HG03039 (cell line): ENCODE data around the gene SHISA5.
"Not testable (repeated sequence)": the region's sequence is repeated elsewhere in the genome, so short reads cannot be mapped to it uniquely, and the experiment has no call there.

Experiments
- ATAC-seq: cut with Tn5 transposase; IDR thresholded peaks from one replicate; pipeline ENCODE4 v1.9.1; 2021; ENCODE audit warnings: mild to moderate bottlenecking, moderate library complexity; ENCODE audit not compliant: unreplicated experiment

The SHISA5 gene, protein sequence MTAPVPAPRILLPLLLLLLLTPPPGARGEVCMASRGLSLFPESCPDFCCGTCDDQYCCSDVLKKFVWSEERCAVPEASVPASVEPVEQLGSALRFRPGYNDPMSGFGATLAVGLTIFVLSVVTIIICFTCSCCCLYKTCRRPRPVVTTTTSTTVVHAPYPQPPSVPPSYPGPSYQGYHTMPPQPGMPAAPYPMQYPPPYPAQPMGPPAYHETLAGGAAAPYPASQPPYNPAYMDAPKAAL

DNA sequence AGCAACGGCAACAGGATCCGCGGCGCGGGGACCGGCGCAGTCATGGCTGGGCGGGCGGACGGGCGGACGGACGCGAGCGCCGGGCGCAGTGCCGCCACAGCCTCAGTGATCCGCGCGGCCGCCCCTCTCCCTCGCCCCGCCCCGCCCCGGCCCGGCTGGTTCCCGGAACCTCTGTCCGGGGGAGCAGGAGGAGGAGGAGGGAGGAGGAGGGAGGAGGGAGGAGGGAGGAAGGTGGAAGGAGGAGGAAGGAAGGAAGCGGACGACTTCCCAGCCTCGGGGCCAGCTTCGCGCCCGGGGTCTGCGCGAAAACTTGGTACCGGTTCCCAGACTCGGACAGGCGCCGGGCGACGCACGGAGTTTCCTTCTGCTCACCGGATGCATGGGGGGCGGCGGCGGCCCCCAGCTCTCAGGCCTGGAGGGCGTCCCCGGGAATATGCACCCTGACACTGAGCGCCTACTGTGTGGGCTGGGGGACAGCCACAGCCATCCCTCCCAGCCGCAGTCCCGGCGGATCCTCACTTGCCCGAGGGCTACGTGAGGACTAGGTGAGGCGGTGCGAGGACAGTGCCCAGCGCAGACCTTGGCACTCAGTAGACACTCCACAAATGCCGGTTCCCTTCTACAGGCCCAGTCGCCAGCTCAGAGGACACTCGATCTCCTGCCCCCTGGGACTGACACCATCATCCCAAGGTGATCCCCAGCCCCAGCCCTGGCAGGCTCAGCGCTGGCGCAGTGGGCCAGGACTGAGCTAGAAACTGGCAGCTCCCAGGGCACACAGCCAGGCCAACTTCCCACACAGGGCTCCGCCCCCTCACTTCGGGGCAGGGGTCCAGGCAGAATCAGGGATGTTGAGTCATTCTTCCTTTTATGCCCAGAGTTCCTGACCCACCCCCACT, at the start of gene SHISA5:
Gene SHISA5 (minus strand): TSS at position 124 of the 896 bp plus-strand sequence. CDS start 80 bp downstream, at position 44.
- ATAC-seq, result no peak

DNA sequence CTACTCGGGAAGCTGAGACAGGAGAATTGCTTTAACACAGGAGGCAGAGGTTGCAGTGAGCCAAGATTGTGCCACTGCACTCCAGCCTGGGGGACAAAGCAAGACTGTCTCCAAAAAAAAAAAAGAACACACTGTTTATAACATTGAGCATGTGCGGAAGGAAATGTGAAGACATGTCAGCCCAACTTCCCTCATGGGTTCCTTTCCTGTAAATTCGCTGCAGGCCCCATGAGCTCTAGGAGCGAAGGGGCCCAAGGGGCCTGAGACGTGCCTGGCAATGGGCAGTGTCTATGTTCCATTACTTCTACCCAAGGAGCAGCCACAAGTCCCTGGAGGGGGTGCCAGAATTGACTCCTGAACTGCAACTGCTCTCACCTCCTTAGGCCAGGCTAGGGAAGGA, 49.4 kb upstream of the SHISA5 start:
- ATAC-seq, result no peak

DNA sequence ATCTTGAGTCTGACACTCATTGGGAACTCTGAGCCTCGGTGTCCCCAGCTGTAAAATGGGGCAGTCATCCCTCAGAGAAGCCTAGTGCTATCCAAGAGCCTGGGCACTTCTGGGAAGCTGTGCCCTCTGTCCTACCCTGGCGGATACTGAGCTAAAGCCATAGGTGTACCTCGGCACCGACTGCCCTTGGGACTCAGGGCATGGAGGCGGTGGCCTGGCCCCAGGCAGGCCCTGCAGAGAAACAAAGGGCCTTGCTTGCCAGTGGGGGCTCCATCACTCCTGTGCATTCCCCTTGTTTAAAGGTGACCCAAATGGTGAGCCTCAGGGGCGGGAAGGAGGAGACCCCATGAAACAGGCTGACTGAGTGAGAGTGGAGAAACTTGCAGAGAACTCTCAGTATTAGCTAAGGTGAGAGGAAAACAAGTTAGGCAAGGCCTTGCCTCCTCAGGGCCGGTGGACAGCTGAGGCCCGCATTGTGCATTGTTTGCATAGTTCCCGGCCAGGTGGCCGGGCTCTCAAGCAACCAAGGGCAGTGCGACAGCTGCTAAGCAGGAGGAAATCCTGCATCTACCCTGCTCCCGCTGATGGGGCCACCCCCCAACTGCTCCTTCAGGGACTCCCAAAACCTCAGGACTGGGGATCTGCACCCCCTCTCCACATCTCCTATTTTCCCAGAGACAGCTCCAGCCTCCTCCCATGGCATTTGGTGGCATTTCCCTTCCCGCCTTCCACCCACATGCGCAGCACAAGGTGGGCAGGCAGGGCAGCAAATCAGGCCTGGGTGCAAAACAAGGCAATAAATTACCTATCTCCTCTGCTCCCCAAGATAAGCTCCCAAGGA, 48.4 kb upstream of the SHISA5 start:
- no peak for ATAC-seq

DNA sequence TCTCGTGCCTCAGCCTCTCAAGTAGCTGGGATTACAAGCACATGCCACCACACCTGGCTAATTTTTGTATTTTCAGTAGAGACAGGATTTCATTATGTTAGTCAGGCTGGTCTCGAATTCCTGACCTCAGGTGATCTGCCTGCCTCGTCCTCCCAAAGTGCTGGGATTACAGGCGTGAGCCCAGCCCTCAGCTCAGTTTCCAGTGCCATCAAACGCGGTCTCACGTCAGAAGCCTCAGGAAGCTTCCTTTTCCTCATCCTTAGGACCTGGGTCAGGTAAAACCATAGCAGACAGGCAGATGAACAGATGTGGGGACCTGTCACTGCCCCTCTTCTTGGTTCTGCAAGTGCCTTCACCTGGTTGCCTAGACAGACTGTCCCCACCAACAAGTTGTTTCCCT, 47.7 kb upstream of the SHISA5 start:
- not testable (repeated sequence) for ATAC-seq

DNA sequence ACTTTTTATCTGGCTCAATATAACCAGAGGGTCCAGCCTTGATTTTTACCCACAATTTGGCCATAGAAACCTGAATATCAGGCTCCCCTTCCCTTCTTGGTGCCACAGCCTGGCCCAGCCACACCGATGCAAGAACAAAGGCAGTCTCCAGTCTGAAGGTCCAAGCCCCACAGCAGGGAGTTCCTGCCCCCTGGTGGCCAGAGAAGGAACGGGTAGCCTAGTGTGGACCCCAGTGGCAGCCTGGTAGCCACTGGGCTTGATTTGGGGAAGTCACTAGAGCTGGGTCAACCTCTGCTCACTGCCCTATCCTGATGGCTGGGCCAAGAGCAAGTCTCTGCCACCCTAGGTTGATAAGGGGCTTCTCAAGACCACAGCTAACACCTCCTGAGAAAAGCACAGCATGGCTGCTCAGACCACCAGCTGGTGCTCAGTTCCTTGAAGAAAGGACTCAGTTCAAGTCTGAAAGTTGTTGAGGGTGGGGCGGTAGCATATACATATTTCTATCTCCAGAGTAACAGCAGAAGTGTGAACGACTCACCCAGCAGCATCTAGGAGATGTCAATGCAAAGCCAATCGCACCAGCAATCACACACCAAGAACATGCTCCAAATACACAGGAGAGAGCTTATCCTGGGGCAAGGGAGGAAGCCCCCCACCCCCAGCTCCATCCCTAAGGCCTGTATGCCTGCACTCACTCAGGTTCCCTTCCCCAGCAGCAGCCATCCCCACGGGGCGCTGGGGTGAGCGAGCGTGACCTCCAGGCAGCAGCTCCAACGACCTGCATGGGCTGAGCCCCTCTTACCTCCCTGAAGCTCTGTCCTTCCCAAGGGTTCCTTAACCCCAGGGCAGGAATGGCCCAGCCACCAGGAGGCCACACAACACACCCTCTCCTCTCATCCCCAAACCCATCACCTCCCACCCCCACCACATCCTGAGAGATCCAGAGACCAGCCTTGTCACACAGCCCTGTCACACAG, 45.0 kb upstream of the SHISA5 start:
- ATAC-seq, result no peak

DNA sequence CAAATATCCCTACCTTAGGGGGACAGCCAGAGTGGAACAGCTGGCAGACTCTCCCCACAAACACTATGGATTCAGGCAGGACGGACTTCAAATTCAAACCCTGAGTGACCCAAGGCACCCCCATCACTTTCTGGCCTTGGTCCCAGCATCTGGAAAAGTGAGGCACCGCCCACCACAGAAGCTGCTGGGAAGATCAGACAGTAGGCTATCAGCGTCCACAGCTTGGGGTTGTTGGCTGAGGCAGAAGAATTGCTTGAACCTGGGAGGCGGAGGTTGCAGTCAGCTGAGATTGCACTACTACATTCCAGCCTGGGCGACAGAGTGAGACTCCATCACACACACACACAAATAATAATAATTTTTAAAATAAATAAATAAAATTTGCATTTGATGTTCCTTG, 44.2 kb upstream of the SHISA5 start:
- ATAC-seq, result no peak

DNA sequence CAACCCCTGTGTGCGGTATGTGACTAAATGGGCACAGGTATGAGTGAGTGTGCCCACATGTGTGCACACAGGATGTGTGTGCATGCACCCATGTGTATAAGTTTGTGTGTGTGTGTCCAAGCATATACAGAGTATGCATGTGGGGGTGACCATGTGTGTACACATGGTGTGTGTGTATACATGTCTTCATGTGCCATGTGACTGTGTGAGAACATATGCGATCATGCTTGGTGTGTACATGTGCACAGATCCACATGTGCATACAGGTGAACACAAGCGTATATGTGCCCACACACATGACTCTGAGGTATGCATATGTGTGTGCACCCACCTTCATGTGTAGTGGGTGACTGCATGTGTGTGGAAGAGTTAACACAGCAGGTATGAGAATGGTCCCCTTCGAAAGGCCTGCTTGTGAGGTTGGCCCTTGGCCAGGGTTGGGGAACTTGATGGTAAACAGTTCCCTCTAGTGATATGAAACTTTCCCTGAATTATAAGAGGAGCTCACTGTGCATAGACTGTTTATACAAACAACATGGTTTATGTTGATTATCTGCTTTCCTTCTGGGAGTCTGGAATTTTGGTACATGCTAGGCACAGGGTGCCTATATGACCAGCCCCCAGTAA, 42.3 kb upstream of the SHISA5 start:
- ATAC-seq, result no peak

DNA sequence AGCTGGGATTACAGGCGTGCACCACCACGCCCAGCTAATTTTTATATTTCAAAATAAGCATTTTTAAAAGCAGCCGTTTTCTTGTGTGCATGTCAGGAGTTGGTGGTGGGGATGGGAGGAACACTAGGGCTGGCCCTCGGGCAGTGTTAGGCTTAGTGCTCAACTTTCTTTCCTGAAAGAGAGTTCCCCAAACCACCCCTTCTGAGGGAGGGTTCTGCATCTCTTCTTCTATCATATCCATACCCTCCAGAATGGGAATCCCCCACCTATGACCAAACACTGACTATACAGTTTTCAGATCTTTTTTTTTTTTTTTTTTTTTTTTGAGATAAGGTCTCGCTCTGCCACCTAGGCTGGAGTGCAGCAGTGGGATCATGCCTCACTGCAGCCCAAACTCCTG, 40.2 kb upstream of the SHISA5 start:
- ATAC-seq, result no peak

DNA sequence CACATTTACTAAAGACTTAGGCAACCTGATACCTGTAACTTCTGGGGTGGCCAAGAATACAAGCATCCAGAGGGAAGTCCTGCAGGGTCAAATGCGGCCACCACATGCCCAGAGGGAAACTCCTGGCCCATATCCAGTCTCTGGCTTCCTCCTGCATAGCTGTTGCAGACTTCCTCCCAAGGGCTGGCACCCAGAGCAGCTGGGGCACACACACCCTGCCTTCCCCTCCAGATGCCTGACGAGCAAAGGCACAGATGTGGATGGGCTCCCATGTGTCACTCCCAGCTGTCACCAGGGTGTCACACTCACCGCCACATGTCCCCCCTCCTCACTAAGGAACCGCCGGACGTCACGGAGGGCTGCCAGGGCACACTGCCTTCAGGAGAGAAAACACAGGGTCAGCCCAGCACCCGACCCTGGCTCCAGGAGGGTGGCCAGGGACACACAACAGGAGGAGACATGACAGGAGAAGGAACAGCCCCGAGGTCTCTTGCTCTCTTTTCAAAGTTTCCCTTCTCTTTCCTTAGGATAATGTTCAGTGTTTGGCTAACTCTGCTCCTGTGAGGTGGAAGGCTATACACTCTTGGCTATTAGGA, 39.4 kb upstream of the SHISA5 start:
- ATAC-seq, result no peak

DNA sequence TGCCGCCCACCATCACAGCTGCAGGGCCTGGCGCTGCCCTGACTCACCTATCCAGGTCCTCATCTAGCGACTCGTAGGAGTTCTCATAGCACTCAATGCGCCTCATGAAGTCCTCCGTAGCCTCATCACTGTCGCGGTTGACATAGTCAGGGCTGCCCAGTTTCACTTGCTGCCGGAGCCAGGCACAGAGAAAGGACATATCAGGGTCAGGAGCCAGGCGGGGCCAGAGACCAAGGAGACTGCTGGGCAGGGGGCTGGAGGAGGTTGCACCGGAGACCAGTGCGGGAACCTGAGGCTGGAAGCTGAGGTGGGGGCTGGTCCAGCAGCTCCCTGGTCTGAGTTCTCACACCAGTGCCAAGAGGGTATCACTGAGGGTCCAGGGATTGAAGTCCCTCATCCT, 34.5 kb upstream of the SHISA5 start:
- ATAC-seq, result no peak

DNA sequence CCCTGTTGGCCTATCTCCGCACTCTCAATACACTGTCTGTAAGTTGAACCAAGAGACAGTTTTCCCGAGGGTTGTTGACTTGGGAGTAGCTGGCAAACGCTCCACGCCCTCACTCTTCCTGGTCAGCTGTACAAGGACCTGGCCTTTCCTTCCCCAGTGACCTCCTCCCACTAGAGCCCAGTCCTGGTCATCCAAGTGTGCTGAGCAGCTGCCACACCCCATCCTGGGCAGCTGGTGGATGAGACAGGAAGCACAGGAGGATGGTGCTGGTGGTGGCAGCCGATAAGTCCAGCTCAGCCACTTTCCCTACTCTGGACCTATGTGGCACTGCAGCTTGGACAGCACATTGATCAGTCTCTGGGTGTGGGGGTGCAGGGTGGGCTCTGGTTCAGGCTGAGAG, 32.8 kb upstream of the SHISA5 start:
- no peak for ATAC-seq

DNA sequence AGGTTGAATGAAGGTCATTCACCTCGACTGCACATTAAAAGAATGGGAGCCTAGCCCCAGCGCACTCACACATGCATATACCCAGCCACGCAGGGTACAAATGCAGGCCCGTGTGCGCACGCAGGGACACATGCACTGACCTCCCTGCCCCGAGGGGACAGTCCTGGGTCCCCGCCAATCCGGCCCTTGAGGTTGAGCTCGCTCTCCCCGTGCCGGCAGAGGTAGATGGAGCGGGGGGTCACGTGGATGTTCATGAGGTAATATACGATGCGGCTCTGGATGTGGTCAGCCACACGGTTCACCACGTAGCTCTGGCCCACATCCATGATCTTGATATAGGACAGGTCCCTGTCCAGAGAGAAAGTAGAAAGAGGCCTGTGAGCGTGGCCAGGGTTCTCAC, 32.1 kb upstream of the SHISA5 start:
- ATAC-seq, result no peak

DNA sequence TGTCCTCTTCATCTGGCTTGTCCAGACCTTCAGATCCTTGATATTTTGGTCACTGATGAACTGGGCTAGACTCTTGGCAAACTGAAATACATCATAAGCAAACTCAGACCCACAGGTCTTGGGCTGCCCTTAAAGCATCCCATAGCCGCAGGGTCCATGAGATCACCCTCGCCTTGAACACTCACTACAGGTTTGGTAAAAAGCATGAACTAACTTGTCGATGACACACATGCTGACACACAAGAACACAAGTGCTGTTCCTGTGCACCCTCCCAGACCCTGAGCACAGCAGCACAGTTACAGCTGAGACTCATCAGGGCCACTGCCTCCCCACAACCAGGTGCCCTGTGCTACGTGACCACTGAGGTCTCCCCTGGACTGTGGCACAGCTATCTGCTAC, 31.6 kb upstream of the SHISA5 start:
- no peak for ATAC-seq

DNA sequence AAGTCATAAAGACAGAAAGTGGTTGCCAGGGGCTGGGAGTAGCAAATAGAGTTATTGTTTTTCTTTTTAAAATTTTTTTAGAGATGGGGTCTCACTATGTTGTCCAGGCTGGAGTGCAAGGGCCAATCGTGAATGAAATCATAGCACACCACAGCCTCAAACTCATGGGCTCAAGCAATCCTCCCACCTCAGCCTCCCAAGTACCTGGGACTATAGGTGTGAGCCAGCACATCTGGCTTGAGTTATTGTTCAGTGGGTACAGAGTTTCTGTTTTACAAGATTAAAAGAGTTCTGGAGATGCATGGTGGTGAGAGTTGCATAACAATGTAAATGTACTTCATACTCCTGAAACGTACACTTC, 29.0 kb upstream of the SHISA5 start:
- no peak for ATAC-seq

DNA sequence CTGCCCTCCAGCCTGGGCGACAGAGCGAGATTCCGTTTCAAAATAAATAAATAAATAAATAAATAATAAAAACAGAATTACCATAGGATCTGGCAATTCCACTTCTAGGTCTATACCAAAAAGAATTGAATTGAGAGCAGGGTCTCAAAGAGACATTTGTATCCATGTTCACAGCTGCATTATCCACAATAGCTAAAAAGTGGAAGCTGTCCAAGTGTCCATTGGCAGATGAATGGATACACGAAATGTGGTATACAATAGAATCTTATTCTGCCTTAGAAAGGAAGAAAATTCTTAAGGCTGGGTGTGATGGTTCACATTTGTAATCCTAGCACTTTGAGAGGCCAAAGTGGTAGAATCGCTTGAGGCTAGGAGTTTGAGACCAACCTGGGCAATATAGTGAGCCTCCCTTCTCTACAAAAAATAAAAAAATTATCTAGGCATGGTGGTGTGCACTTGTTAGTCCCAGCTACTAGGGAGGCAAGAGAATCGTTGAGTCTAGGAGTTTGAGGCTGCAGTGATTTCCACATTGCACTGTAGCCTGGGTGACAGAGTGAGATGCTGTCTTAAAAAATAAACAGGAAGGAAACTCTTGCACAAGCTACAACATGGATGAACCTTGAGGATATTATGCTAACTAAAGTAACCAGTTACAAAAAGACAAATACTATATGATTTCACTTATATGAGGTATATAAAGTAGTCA, 28.4 kb upstream of the SHISA5 start:
- no peak for ATAC-seq

DNA sequence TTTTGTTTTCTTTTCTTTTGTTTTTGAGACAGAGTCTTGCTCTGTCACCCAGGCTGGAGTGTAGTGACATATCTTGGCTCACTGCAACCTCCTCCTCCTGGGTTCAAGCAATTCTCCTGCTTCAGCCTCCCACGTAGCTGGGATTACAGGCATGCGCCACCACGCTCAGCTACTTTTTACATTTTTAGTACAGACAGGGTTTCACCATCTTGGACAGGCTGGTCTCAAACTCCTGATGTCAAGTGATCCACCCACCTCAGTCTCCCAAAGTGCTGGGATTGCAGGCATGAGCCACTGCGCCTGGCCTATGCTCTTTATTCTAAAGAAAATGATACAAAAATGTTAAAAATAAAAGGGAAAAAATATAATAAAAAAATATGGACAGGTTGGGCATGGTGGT, 26.7 kb upstream of the SHISA5 start:
- ATAC-seq, result not testable (repeated sequence)

DNA sequence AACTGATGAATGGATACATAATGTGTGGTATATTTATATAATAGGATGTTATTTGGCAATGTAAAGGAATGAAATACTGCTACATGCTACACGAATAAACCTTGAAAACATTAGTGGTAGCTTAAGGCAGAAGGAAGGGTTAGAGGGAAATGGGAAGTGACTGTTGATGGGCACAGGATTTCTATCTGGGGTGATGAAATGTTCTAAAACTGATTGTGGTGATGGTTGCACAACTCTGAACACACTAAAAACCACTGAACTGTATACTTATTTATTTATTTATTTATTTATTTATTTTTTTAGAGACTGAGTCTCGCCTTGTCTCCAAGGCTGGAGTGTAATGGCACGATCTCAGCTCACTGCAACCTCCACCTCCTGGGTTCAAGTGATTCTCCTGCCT, 24.8 kb upstream of the SHISA5 start:
- no peak for ATAC-seq

DNA sequence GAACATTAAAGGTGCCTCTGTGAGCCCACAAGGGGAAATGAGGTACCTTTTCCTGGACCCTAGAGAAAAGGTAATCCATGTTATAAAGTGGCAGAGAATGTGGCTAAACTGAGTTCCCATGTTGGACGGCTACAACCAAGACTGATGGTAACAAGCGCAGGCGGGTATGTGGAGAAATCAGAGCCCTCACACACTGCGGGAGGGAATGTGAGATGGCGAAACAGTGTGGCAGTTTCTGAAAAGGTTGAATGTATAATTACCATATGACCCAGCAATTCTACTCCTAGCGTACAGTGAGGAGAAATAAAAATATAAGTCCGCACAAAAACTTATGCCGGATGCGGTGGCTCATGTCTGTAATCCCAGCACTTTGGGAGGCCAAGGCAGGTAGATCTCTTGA, 24.1 kb upstream of the SHISA5 start:
- ATAC-seq, result no peak

DNA sequence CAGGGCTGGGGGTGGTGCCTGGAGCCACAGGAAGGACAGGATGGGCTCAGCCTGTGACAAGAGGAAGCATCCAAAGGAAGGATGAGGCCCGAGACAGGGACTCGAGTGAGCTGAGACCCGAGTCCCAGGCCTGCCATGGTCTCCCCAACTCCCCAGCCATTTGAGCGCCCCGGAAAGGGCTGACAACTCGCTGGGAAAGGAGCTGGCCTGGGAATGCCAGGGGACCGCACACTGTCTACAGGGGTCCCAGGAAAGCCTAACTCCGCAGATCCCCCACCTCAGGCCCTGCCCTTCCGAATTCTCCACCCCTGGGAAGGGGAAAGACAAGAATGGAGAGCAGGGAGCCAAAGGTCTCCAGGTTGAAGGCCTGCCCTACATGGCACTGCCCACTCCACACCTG, 21.0 kb upstream of the SHISA5 start:
- ATAC-seq, result no peak
